ENCODE data around the gene LRRFIP1. TPM values are rescaled to one million over a fixed set of nuclear protein-coding genes. Genes with fewer than 3 reads are reported as not detected.
"Not testable (repeated sequence)": the region's sequence is repeated elsewhere in the genome, so short reads cannot be mapped to it uniquely, and the experiment has no call there.

LRRFIP1 gene
- total RNA-seq, 1 donor from 2014 or later = 134 TPM

DNA sequence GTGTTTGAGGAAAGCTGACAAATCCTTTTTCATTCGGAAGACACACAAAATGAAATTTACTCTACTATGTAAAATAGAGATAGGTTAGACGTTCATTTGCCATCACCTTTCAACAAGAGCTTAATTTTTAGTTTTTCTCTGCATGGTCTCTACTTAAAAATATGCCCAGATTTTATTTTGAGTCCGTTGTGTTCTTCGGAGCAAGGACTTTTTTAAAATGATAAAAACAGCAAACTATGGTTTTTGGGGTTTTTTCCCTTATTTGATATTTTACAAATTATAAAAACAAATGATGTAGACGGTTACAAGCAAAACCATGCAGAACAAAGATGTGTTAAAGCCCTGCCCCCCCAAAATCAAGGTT, 117.8 kb downstream of the LRRFIP1 start:
- Mint-ChIP-seq H3K4me1 (peaks cover 34% of the 10 kb centered on the region), H3K36me3 (ENCODE audit: low read depth) (peaks cover 61% of the 10 kb centered on the region), H3K27ac (no peak overlapping the region), H3K4me3 (no peak overlapping the region), H3K9me3 (no peaks in the 10 kb centered on the region), H3K27me3 (no peaks in the 10 kb centered on the region)
- intact Hi-C loops (cut with micrococcal nuclease) = loop anchor here (1.0 to 2.0 kb wide), 6 partner anchors 53 to 233 kb away; no protein-coding TSS in a partner anchor
- CTCF ChIA-PET = interaction anchor here (0.6 to 8.0 kb wide), 27 partner anchors 12 to 236 kb away, joined by 3 to 216 read pairs (median 5); no protein-coding TSS in a partner anchor
- no peak for TF ChIP-seq CTCF (IDR thresholded peaks at IDR 0.05)
- POLR2A ChIA-PET = interaction anchor here (1.0 to 2.1 kb wide), 4 partner anchors 52 to 174 kb away, joined by 3 to 10 read pairs (median 5); no protein-coding TSS in a partner anchor
- DNase-seq (no peak), ATAC-seq (ENCODE audit: low read depth) (no peak)

DNA sequence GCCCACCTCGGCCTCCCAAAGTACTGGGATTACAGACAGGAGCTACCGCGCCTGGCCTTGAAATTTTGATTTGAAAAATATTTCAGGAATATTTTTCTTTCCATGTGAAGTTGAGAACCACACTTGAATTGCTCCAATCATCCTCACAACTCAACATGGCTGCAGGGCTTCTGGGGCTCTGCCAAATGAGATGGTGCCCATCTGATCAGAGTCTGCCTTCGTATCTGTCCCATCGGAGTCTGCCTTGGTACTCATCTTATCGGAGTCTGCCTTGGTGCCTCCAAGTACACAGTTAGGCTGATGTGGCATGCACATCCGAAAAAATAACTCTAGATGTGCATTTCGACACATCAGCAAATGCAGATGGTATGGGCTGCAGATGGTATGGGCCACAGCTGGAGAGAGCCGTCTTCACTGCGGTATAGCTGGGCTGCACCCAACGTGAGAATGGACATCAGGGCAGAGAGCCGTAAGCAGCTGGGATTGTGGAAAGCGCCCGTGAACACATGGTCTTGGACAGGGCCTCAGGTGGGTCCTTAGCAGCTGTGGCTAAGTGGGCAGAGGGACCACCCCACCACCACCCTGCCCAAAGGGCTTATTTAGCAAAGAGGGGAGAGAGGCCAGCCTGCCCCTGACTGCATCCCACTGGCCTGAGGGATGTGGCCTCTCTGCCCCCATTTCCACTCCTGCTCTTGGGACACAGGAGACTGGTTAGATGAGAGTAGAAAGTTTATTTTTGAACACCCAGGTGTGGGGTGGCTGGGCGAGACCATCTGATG, 119.1 kb downstream of the LRRFIP1 start:
- H3K27ac Mint-ChIP-seq = no peak overlapping the region

DNA sequence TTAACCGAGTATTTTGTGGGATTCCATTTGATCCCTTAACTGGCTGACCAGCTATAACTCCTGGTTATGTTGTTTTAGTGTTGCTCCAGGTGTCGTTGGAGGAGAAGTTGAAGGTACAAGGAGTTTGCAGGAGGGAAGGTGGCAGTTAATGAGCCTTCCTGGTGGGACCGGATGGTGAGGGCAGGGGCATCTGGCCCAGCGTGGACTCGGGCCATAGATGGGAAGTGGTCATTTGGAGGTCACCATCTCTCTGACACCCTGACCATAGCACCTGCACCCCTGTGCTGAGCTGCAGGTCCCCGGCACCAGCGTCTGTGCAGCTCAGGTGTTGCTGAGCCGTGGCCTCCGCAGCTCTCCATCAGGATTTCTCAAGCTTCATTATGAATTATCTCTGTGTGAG, 119.8 kb downstream of the LRRFIP1 start:
- Mint-ChIP-seq H3K27ac (no peak overlapping the region), H3K36me3 (ENCODE audit: low read depth) (peaks cover 67% of the 10 kb centered on the region), H3K4me3 (no peak overlapping the region), H3K27me3 (no peaks in the 10 kb centered on the region), H3K4me1 (peaks cover 22% of the 10 kb centered on the region), H3K9me3 (no peaks in the 10 kb centered on the region)
- no peak for DNase-seq
- intact Hi-C loops (cut with micrococcal nuclease) = no loop called here
- no peak for ATAC-seq (ENCODE audit: low read depth)
- no peak for TF ChIP-seq CTCF (IDR thresholded peaks at IDR 0.05)
- ChIA-PET POLR2A (interaction anchor here (0.5 to 0.8 kb wide), 2 partner anchors 74 to 149 kb away, joined by 3 to 4 read pairs; no protein-coding TSS in a partner anchor), CTCF (interaction anchor here (1.0 to 8.0 kb wide), 5 partner anchors 10 to 235 kb away, joined by 3 to 216 read pairs (median 13); no protein-coding TSS in a partner anchor)

More for the DNA sequence above, 119.1 kb downstream of the LRRFIP1 start:
- no peak for ATAC-seq (ENCODE audit: low read depth)
- peaks cover 62% of the 10 kb centered on the region for H3K36me3 Mint-ChIP-seq (ENCODE audit: low read depth)
- DNase-seq = no peak
- intact Hi-C loops (cut with micrococcal nuclease) = no loop called here
- no peak for TF ChIP-seq CTCF (IDR thresholded peaks at IDR 0.05)
- ChIA-PET CTCF (interaction anchor here (1.3 to 8.0 kb wide), 9 partner anchors 11 to 234 kb away, joined by 3 to 216 read pairs (median 13); no protein-coding TSS in a partner anchor), POLR2A (interaction anchor here (0.5 kb wide), 2 partner anchors 62 to 148 kb away, joined by 3 read pairs; no protein-coding TSS in a partner anchor)
- peaks cover 22% of the 10 kb centered on the region for H3K4me1 Mint-ChIP-seq
- H3K27me3 Mint-ChIP-seq = no peaks in the 10 kb centered on the region
- H3K4me3 Mint-ChIP-seq = no peak overlapping the region
- H3K9me3 Mint-ChIP-seq = no peaks in the 10 kb centered on the region

DNA sequence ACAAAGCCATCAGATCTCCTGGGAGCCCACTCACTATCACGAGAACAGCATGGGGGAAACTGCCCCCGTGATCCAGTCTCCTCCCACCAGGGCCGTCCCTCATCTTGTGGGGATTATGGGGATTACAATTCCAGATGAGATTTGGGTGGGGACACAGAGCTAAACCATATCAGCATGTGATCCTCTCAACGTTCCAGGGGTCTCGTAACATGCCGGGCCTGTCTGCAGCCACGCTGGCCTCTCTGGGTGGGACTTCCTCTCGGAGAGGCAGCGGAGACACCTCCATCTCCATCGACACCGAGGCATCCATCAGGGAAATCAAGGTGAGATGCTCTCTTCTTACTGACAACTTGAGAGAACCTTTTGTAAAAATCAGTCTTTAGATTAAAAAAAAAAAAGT, 121.6 kb downstream of the LRRFIP1 start:
- H3K4me3 Mint-ChIP-seq = no peak overlapping the region
- H3K27ac Mint-ChIP-seq = no peak overlapping the region
- H3K36me3 Mint-ChIP-seq (ENCODE audit: low read depth) = peaks cover 75% of the 10 kb centered on the region
- ChIA-PET CTCF (interaction anchor here (8.0 kb wide), 1 partner anchor 77 kb away, joined by 216 read pairs; no protein-coding TSS in a partner anchor), POLR2A (no interaction called here)
- H3K9me3 Mint-ChIP-seq = no peaks in the 10 kb centered on the region
- intact Hi-C loops (cut with micrococcal nuclease) = no loop called here
- TF ChIP-seq CTCF (IDR thresholded peaks at IDR 0.05) = no peak
- no peaks in the 10 kb centered on the region for H3K27me3 Mint-ChIP-seq
- H3K4me1 Mint-ChIP-seq = peaks cover 17% of the 10 kb centered on the region
- ATAC-seq (ENCODE audit: low read depth) (no peak), DNase-seq (no peak)

DNA sequence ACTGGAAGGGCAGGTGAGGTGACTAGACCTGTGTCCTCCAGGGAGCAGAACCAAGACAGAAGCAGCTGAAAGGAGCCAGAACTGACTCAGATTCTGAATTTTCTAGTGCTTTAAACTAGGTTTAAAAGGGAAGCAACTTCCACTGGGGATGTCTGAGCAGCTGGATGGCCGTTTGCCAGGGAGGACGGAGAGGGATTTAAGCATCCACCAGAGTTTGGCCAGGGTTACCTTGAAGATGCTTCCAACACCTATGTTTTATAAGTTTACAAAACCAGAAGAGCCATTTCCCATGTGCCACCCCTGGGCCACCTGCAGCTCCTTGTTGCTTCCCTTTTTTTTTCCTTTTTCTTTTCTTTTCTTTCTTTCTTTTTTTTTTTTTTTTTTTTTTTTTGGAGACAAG, 122.6 kb downstream of the LRRFIP1 start:
- H3K27me3 Mint-ChIP-seq = no peaks in the 10 kb centered on the region
- POLR2A ChIA-PET = interaction anchor here (0.7 kb wide), 1 partner anchor 57 kb away, joined by 4 read pairs; no protein-coding TSS in a partner anchor
- CTCF ChIA-PET = no interaction called here
- no peak overlapping the region for H3K4me3 Mint-ChIP-seq
- ATAC-seq (ENCODE audit: low read depth) = no peak
- peaks cover 14% of the 10 kb centered on the region for H3K4me1 Mint-ChIP-seq
- no peaks in the 10 kb centered on the region for H3K9me3 Mint-ChIP-seq
- TF ChIP-seq CTCF (IDR thresholded peaks at IDR 0.05) = no peak
- peaks cover 81% of the 10 kb centered on the region for H3K36me3 Mint-ChIP-seq (ENCODE audit: low read depth)
- DNase-seq = no peak
- H3K27ac Mint-ChIP-seq = no peak overlapping the region
- intact Hi-C loops (cut with micrococcal nuclease) = loop anchor here (2.0 kb wide), 1 partner anchor 19 kb away; no protein-coding TSS in a partner anchor

DNA sequence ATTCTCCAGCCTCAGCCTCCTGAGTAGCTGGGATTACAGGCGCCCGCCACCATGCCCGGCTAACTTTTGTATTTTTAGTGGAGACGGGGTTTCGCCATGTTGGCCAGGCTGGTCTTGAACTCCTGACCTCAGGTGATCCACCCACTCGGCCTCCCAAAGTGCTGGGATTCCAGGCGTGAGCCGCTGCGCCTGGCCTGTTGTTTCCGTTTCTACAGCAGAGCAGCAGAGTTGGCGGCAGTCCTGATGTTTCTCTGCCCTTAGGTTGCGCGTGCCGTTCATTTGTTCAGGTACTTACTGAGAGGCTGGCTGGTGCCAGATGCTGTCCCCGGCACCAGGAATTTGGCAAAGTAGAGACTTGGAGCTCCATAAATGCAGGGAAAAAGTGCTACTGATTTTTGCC, 123.1 kb downstream of the LRRFIP1 start:
- DNase-seq; H3K27me3 Mint-ChIP-seq; CTCF ChIA-PET; H3K27ac Mint-ChIP-seq; H3K9me3 Mint-ChIP-seq; H3K4me3 Mint-ChIP-seq; ATAC-seq (ENCODE audit: low read depth): not testable (repeated sequence)
- Mint-ChIP-seq H3K36me3 (ENCODE audit: low read depth) (peaks cover 82% of the 10 kb centered on the region), H3K4me1 (peaks cover 12% of the 10 kb centered on the region)
- intact Hi-C loops (cut with micrococcal nuclease) = loop anchor here (2.0 kb wide), 1 partner anchor 18 kb away; no protein-coding TSS in a partner anchor
- POLR2A ChIA-PET = interaction anchor here (0.7 kb wide), 1 partner anchor 57 kb away, joined by 4 read pairs; no protein-coding TSS in a partner anchor

All from activated B cell treated with CpG ODN at 0.5 μM for 24 hours (primary cell).